PFSK-1 (cell line): Measurements from ENCODE around the gene PRRT2.

Experiments used
- POLR2AphosphoS5 ChIP-seq: IDR thresholded peaks from 2 replicates; pipeline ENCODE4 v1.6.1; 2012; ENCODE audit warnings: low read depth, mild to moderate bottlenecking, control low read depth, low read length, moderate library complexity
- REST ChIP-seq, 2 experiments: IDR thresholded peaks; 2 replicates each; pipeline versions ENCODE4 v1.6.1 to v1.8.0; 2011 to 2012; ENCODE audit warnings: low read depth in 2 of 2, low read length in 2 of 2, control low read depth in 1 of 2, inconsistent platforms in 1 of 2, mild to moderate bottlenecking in 1 of 2, moderate library complexity in 1 of 2; ENCODE audit not compliant: insufficient read depth in 1 of 2

DNA sequence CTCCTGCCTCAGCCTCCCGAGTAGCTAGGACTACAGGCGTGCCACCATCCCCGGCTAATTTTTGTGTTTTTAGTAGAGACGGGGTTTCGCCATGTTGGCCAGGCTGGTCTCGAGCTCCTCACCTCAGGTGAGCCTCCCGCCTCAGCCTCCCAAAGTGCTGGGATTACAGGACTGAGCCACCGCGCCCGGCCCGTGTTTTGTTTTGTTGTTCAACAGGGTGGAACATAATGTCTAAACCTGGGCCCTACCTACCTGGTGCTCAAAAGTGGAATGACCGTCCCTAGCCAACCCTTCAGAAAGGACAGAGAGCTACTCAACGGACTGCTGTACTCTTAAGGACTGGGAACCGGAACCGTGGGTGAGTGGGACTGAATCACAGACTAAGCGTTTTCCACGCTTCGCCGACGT, 22.2 kb upstream of the PRRT2 start:
- TF ChIP-seq POLR2AphosphoS5: no peak
- no peak for TF ChIP-seq REST (IDR thresholded peaks at IDR 0.05; ENCODE audit: insufficient read depth in 1 of 2, low read depth in 2 of 2, low read length in 2 of 2)
